GM23248 (cell line): Measurements from ENCODE around the gene RBBP6.

ENCODE experiments used
- EZH2 ChIP-seq: fragments of 200-600 bp; sonication (generic); IDR thresholded peaks from 2 replicates; pipeline ENCODE4 v1.6.1; 2018; ENCODE audit warnings: antibody characterized with exemption, mild to moderate bottlenecking; ENCODE audit not compliant: insufficient read depth, poor library complexity, severe bottlenecking
- EZH2phosphoT487 ChIP-seq: fragments of 200-600 bp; sonication (generic); IDR thresholded peaks from 2 replicates; pipeline ENCODE4 v1.6.1; 2018; ENCODE audit warnings: antibody characterized with exemption, moderate library complexity, mild to moderate bottlenecking, low read depth; ENCODE audit not compliant: insufficient read depth

GRCh38 chr16:24562811-24563210 lies 23.4 kb downstream of the RBBP6 start:
- no peak for TF ChIP-seq EZH2phosphoT487
- TF ChIP-seq EZH2, result no peak
